K562 (cell line): ENCODE measurements around the gene RAP1A.

Experiments used
- HLTF ChIP-seq: fragments of 450-650 bp; IDR thresholded peaks from 2 replicates; pipeline ENCODE4 v1.6.1; 2016
- KLF10 ChIP-seq: fragments of 250-450 bp; sonication (Bioruptor Pico); IDR thresholded peaks from 2 replicates; pipeline ENCODE4 v1.6.1; 2021; ENCODE audit warnings: matching md5 sums
- MECOM ChIP-seq: fragments of 250-450 bp; sonication (Bioruptor Pico); IDR thresholded peaks from 2 replicates; pipeline ENCODE4 v1.8.0; 2022; ENCODE audit warnings: inconsistent platforms
- MYC ChIP-seq, 2 experiments: fragments of 250-450 bp in 1 of 2; sonication (Bioruptor Pico) in 1 of 2; IDR thresholded peaks; 2 replicates each; pipeline versions ENCODE4 v1.5.1 to v1.6.1; 2012 to 2021; ENCODE audit warnings: low read depth in 2 of 2, borderline replicate concordance in 1 of 2, improper control_type of control experiment in 1 of 2, low read length in 1 of 2, mild to moderate bottlenecking in 1 of 2, moderate library complexity in 1 of 2
- NR2F6 ChIP-seq: fragments of 450-650 bp; formaldehyde crosslinking; IDR thresholded peaks from 2 replicates; pipeline ENCODE4 v1.4.0; 2020; ENCODE audit warnings: mild to moderate bottlenecking
- PPARD ChIP-seq: fragments of 250-450 bp; sonication (Bioruptor Pico); IDR thresholded peaks from 2 replicates; pipeline ENCODE4 v1.8.0; 2022; ENCODE audit warnings: inconsistent platforms, mild to moderate bottlenecking, moderate library complexity
- RAD21 ChIP-seq, 2 experiments: fragments of 250-450 bp in 1 of 2; fragments of 450-650 bp in 1 of 2; sonication (Bioruptor Pico) in 1 of 2; formaldehyde crosslinking in 1 of 2; IDR thresholded peaks in 1 of 2; conservative IDR thresholded peaks in 1 of 2; 2 replicates each; pipeline versions ENCODE4 v1.4.0 to v1.8.0; 2020 to 2022; ENCODE audit warnings: mild to moderate bottlenecking in 2 of 2, moderate library complexity in 1 of 2
- SAFB2 ChIP-seq: fragments of 200-400 bp; formaldehyde crosslinking; IDR thresholded peaks from 2 replicates; pipeline ENCODE4 v1.6.1; 2018; ENCODE audit warnings: borderline replicate concordance, low read length, low read depth, moderate library complexity; ENCODE audit not compliant: severe bottlenecking
- SETDB1 ChIP-seq: IDR thresholded peaks from one replicate; pipeline ENCODE4 v1.6.1; 2012; ENCODE audit warnings: low read length, control low read depth, inconsistent platforms
- ZNF589 ChIP-seq: fragments of 200-800 bp; sonication (Bioruptor generic); IDR thresholded peaks from 2 replicates; pipeline ENCODE4 v1.6.1; 2016; ENCODE audit warnings: low read depth, missing genetic modification characterization, missing compliant biosample characterization
- TF ChIP-seq, protein P1 (sequence below), 3 experiments: IDR thresholded peaks in 2 of 3; conservative IDR thresholded peaks in 1 of 3; 2 replicates each; pipeline ENCODE4 v1.5.1; 2011 to 2012; ENCODE audit warnings: low read length in 3 of 3, mild to moderate bottlenecking in 3 of 3, control low read depth in 2 of 3, improper control_type of control experiment in 1 of 3, inconsistent platforms in 1 of 3, low read depth in 1 of 3, mixed read lengths in 1 of 3, moderate library complexity in 1 of 3; ENCODE audit not compliant: insufficient read depth in 2 of 3
- TF ChIP-seq, protein P2 (sequence below): sonication (generic); formaldehyde crosslinking; IDR thresholded peaks from 2 replicates; pipeline ENCODE4 v1.8.0; 2022; ENCODE audit warnings: missing genetic modification reagents, mild to moderate bottlenecking, borderline replicate concordance
- TF ChIP-seq, protein P3 (sequence below): sonication (generic); formaldehyde crosslinking; IDR thresholded peaks from 2 replicates; pipeline ENCODE4 v1.8.1; 2022; ENCODE audit warnings: missing genetic modification reagents
- TF ChIP-seq, protein P4 (sequence below): sonication (generic); formaldehyde crosslinking; IDR thresholded peaks from 2 replicates; pipeline ENCODE4 v1.8.0; 2022; ENCODE audit warnings: mild to moderate bottlenecking, missing genetic modification reagents

DNA sequence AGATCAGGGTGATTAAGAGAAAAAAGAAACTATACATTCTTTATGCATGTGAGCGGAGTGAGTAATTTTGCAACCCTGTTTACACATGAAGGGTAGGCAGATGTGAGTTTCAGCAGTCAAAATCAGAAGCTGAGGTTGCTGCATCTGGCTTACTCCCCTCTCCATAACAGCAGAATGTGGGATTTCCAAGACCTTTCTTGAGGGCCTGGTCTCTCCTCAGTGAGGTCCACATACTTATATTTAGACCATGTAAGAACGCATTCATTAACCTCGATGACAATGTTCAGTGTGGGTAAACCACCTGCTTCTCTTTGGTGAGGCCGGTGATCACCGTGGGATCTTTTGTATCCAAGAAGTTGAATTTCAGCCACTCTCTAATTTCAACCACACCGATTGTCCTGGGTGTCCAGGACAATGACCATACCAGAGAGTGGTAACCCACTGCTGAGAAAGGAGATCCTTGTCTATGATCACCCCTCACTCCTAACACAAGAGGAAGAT lies 18.7 kb upstream of the RAP1A start:
- TF ChIP-seq, protein P1, sequence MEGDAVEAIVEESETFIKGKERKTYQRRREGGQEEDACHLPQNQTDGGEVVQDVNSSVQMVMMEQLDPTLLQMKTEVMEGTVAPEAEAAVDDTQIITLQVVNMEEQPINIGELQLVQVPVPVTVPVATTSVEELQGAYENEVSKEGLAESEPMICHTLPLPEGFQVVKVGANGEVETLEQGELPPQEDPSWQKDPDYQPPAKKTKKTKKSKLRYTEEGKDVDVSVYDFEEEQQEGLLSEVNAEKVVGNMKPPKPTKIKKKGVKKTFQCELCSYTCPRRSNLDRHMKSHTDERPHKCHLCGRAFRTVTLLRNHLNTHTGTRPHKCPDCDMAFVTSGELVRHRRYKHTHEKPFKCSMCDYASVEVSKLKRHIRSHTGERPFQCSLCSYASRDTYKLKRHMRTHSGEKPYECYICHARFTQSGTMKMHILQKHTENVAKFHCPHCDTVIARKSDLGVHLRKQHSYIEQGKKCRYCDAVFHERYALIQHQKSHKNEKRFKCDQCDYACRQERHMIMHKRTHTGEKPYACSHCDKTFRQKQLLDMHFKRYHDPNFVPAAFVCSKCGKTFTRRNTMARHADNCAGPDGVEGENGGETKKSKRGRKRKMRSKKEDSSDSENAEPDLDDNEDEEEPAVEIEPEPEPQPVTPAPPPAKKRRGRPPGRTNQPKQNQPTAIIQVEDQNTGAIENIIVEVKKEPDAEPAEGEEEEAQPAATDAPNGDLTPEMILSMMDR (IDR thresholded peaks at IDR 0.05 in 2 of 3, conservative IDR thresholded peaks at IDR 0.05 in 1 of 3; ENCODE audit: insufficient read depth in 2 of 3, low read depth in 1 of 3, low read length in 3 of 3) = no peak
- no peak for TF ChIP-seq MECOM (CRISPR knock-in tag)
- TF ChIP-seq PPARD (CRISPR knock-in tag) = no peak
- TF ChIP-seq, protein P2, sequence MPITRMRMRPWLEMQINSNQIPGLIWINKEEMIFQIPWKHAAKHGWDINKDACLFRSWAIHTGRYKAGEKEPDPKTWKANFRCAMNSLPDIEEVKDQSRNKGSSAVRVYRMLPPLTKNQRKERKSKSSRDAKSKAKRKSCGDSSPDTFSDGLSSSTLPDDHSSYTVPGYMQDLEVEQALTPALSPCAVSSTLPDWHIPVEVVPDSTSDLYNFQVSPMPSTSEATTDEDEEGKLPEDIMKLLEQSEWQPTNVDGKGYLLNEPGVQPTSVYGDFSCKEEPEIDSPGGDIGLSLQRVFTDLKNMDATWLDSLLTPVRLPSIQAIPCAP = no peak
- no peak for TF ChIP-seq ZNF589 (CRISPR knock-in tag)
- TF ChIP-seq HLTF = no peak
- TF ChIP-seq, protein P3, sequence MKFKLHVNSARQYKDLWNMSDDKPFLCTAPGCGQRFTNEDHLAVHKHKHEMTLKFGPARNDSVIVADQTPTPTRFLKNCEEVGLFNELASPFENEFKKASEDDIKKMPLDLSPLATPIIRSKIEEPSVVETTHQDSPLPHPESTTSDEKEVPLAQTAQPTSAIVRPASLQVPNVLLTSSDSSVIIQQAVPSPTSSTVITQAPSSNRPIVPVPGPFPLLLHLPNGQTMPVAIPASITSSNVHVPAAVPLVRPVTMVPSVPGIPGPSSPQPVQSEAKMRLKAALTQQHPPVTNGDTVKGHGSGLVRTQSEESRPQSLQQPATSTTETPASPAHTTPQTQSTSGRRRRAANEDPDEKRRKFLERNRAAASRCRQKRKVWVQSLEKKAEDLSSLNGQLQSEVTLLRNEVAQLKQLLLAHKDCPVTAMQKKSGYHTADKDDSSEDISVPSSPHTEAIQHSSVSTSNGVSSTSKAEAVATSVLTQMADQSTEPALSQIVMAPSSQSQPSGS (CRISPR knock-in tag) = no peak
- no peak for TF ChIP-seq SAFB2
- TF ChIP-seq KLF10 (CRISPR knock-in tag) = no peak
- no peak for TF ChIP-seq MYC (IDR thresholded peaks at IDR 0.05; ENCODE audit: low read depth, low read length)
- no peak for TF ChIP-seq MYC (CRISPR knock-in tag; IDR thresholded peaks at IDR 0.05; ENCODE audit: borderline replicate concordance, low read depth)
- TF ChIP-seq, protein P4, sequence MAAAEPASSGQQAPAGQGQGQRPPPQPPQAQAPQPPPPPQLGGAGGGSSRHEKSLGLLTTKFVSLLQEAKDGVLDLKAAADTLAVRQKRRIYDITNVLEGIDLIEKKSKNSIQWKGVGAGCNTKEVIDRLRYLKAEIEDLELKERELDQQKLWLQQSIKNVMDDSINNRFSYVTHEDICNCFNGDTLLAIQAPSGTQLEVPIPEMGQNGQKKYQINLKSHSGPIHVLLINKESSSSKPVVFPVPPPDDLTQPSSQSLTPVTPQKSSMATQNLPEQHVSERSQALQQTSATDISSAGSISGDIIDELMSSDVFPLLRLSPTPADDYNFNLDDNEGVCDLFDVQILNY = no peak
- TF ChIP-seq RAD21 (CRISPR knock-in tag; conservative IDR thresholded peaks at IDR 0.05 in 1 of 2, IDR thresholded peaks at IDR 0.05 in 1 of 2) = no peak
- no peak for TF ChIP-seq SETDB1
- TF ChIP-seq NR2F6 (CRISPR knock-in tag) = no peak
